ENCODE measurements around the gene EPG5.

The EPG5 gene

GRCh38 chr18:45861926-45862325 is 105.2 kb downstream of the EPG5 start:
- H3K27ac ChIP-seq (ENCODE audit: low read depth, low read length) = no peak overlapping the region
- no peak overlapping the region for H4K91ac ChIP-seq (ENCODE audit: low read depth, low read length)
- H3K79me1 ChIP-seq (ENCODE audit: low read length) = no peaks in the 10 kb centered on the region
- no peaks in the 10 kb centered on the region for H3K9me3 ChIP-seq (ENCODE audit: insufficient read depth, low read depth, low read length)
- no peak overlapping the region for H3K4ac ChIP-seq (ENCODE audit: low read depth, low read length)
- H4K12ac ChIP-seq (ENCODE audit: low read depth, low read length) = no peak overlapping the region
- no peaks in the 10 kb centered on the region for H3K27me3 ChIP-seq (ENCODE audit: insufficient read depth, low read length)
- no peak overlapping the region for H2AFZ ChIP-seq (ENCODE audit: insufficient read depth, low read length, poor library complexity)
- no peak overlapping the region for H4K8ac ChIP-seq (ENCODE audit: low read depth, low read length)
- H3K23ac ChIP-seq (ENCODE audit: low read length) = no peak overlapping the region
- no peak overlapping the region for H3K9ac ChIP-seq (ENCODE audit: low read length)
- no peak overlapping the region for H3K4me2 ChIP-seq (ENCODE audit: low read length)
- peaks cover 0 to 6% of the 10 kb centered on the region in 2 experiments for H3K4me1 ChIP-seq (ENCODE audit: control insufficient read depth in 1 of 2, insufficient read depth in 2 of 2, low read length in 2 of 2)
- no peak overlapping the region for H2BK5ac ChIP-seq (ENCODE audit: low read depth, low read length, poor library complexity)
- no peak overlapping the region for H2AK5ac ChIP-seq (ENCODE audit: low read length)
- H3K18ac ChIP-seq (ENCODE audit: low read length) = no peak overlapping the region
- no peak overlapping the region for H2BK12ac ChIP-seq (ENCODE audit: low read length)
- H2BK120ac ChIP-seq (ENCODE audit: insufficient read depth, low read length, poor library complexity) = no peak overlapping the region
- no CpG with 5 or more reads among the region's 1 CpG for WGBS (ENCODE audit: extremely low coverage, insufficient coverage, insufficient read length)
- no peaks in the 10 kb centered on the region for H3K79me2 ChIP-seq (ENCODE audit: control insufficient read depth, insufficient read depth, low read length, poor library complexity)
- peaks cover 13 to 38% of the 10 kb centered on the region in 2 experiments for H3K36me3 ChIP-seq (ENCODE audit: control insufficient read depth in 1 of 2, insufficient read depth in 2 of 2, low read length in 2 of 2)
- H3K4me3 ChIP-seq (ENCODE audit: low read depth, low read length) = no peak overlapping the region
- no peak for DNase-seq
- no peak overlapping the region for H3K14ac ChIP-seq (ENCODE audit: low read length)

- Histone ChIP-seq H3K79me2 (ENCODE audit: control insufficient read depth, insufficient read depth, low read length, poor library complexity) (no peaks in the 10 kb centered on the region), H3K23ac (ENCODE audit: low read length) (no peak overlapping the region), H3K4me3 (ENCODE audit: low read depth, low read length) (no peak overlapping the region), H3K18ac (ENCODE audit: low read length) (no peak overlapping the region), H3K27ac (ENCODE audit: low read depth, low read length) (no peak overlapping the region), H3K4me2 (ENCODE audit: low read length) (no peak overlapping the region), H3K9ac (ENCODE audit: low read length) (no peak overlapping the region), H2AK5ac (ENCODE audit: low read length) (no peak overlapping the region), H3K79me1 (ENCODE audit: low read length) (no peaks in the 10 kb centered on the region), H2AFZ (ENCODE audit: insufficient read depth, low read length, poor library complexity) (no peak overlapping the region), H4K12ac (ENCODE audit: low read depth, low read length) (no peak overlapping the region), H3K14ac (ENCODE audit: low read length) (no peak overlapping the region), H4K91ac (ENCODE audit: low read depth, low read length) (no peak overlapping the region), H4K8ac (ENCODE audit: low read depth, low read length) (no peak overlapping the region), H3K9me3 (ENCODE audit: insufficient read depth, low read depth, low read length) (no peaks in the 10 kb centered on the region), H3K4ac (ENCODE audit: low read depth, low read length) (no peak overlapping the region), H2BK120ac (ENCODE audit: insufficient read depth, low read length, poor library complexity) (no peak overlapping the region), H3K36me3 (ENCODE audit: control insufficient read depth in 1 of 2, insufficient read depth in 2 of 2, low read length in 2 of 2) (peaks cover 13 to 33% of the 10 kb centered on the region in 2 experiments), H3K27me3 (ENCODE audit: insufficient read depth, low read length) (no peaks in the 10 kb centered on the region), H3K4me1 (ENCODE audit: control insufficient read depth in 1 of 2, insufficient read depth in 2 of 2, low read length in 2 of 2) (peaks cover 0 to 6% of the 10 kb centered on the region in 2 experiments), H2BK12ac (ENCODE audit: low read length) (no peak overlapping the region), H2BK5ac (ENCODE audit: low read depth, low read length, poor library complexity) (no peak overlapping the region)
- no CpG with 5 or more reads among the region's 3 CpGs for WGBS (ENCODE audit: extremely low coverage, insufficient coverage, insufficient read length)
- DNase-seq = no peak
Measured at GRCh38 chr18:45860971-45861370, 106.2 kb downstream of the EPG5 start.

- Histone ChIP-seq H3K27ac (ENCODE audit: low read depth, low read length) (no peak overlapping the region), H3K4me1 (ENCODE audit: control insufficient read depth in 1 of 2, insufficient read depth in 2 of 2, low read length in 2 of 2) (peaks cover 0 to 6% of the 10 kb centered on the region in 2 experiments), H2AK5ac (ENCODE audit: low read length) (no peak overlapping the region), H3K9me3 (ENCODE audit: insufficient read depth, low read depth, low read length) (no peaks in the 10 kb centered on the region), H3K27me3 (ENCODE audit: insufficient read depth, low read length) (no peaks in the 10 kb centered on the region), H3K4me3 (ENCODE audit: low read depth, low read length) (no peak overlapping the region), H2BK120ac (ENCODE audit: insufficient read depth, low read length, poor library complexity) (no peak overlapping the region), H3K79me1 (ENCODE audit: low read length) (no peaks in the 10 kb centered on the region), H3K9ac (ENCODE audit: low read length) (no peak overlapping the region), H2BK12ac (ENCODE audit: low read length) (no peak overlapping the region), H3K23ac (ENCODE audit: low read length) (no peak overlapping the region), H4K12ac (ENCODE audit: low read depth, low read length) (no peak overlapping the region), H3K4ac (ENCODE audit: low read depth, low read length) (no peak overlapping the region), H3K79me2 (ENCODE audit: control insufficient read depth, insufficient read depth, low read length, poor library complexity) (no peaks in the 10 kb centered on the region), H3K18ac (ENCODE audit: low read length) (no peak overlapping the region), H3K36me3 (ENCODE audit: control insufficient read depth in 1 of 2, insufficient read depth in 2 of 2, low read length in 2 of 2) (peaks cover 13 to 31% of the 10 kb centered on the region in 2 experiments), H4K8ac (ENCODE audit: low read depth, low read length) (no peak overlapping the region), H4K91ac (ENCODE audit: low read depth, low read length) (no peak overlapping the region), H2BK5ac (ENCODE audit: low read depth, low read length, poor library complexity) (no peak overlapping the region), H2AFZ (ENCODE audit: insufficient read depth, low read length, poor library complexity) (no peak overlapping the region), H3K14ac (ENCODE audit: low read length) (no peak overlapping the region), H3K4me2 (ENCODE audit: low read length) (no peak overlapping the region)
- WGBS (ENCODE audit: extremely low coverage, insufficient coverage, insufficient read length) = no CpG with 5 or more reads among the region's 4 CpGs
- no peak for DNase-seq
Measured at GRCh38 chr18:45860492-45860891, 106.6 kb downstream of the EPG5 start.

GRCh38 chr18:45859334-45859733 is 107.8 kb downstream of the EPG5 start:
- no CpG with 5 or more reads among the region's 3 CpGs for WGBS (ENCODE audit: extremely low coverage, insufficient coverage, insufficient read length)
- Histone ChIP-seq H3K79me2 (ENCODE audit: control insufficient read depth, insufficient read depth, low read length, poor library complexity) (no peaks in the 10 kb centered on the region), H3K4me2 (ENCODE audit: low read length) (no peak overlapping the region), H3K23ac (ENCODE audit: low read length) (no peak overlapping the region), H2AFZ (ENCODE audit: insufficient read depth, low read length, poor library complexity) (no peak overlapping the region), H3K79me1 (ENCODE audit: low read length) (no peaks in the 10 kb centered on the region), H3K9ac (ENCODE audit: low read length) (no peak overlapping the region), H4K12ac (ENCODE audit: low read depth, low read length) (no peak overlapping the region), H4K91ac (ENCODE audit: low read depth, low read length) (no peak overlapping the region), H2AK5ac (ENCODE audit: low read length) (no peak overlapping the region), H3K4me1 (ENCODE audit: control insufficient read depth in 1 of 2, insufficient read depth in 2 of 2, low read length in 2 of 2) (peaks cover 0 to 6% of the 10 kb centered on the region in 2 experiments), H2BK5ac (ENCODE audit: low read depth, low read length, poor library complexity) (no peak overlapping the region), H3K18ac (ENCODE audit: low read length) (no peak overlapping the region), H2BK12ac (ENCODE audit: low read length) (no peak overlapping the region), H3K14ac (ENCODE audit: low read length) (no peak overlapping the region), H3K4ac (ENCODE audit: low read depth, low read length) (no peak overlapping the region), H4K8ac (ENCODE audit: low read depth, low read length) (no peak overlapping the region), H3K27ac (ENCODE audit: low read depth, low read length) (no peak overlapping the region), H3K27me3 (ENCODE audit: insufficient read depth, low read length) (no peaks in the 10 kb centered on the region), H3K9me3 (ENCODE audit: insufficient read depth, low read depth, low read length) (no peaks in the 10 kb centered on the region), H2BK120ac (ENCODE audit: insufficient read depth, low read length, poor library complexity) (no peak overlapping the region), H3K36me3 (ENCODE audit: control insufficient read depth in 1 of 2, insufficient read depth in 2 of 2, low read length in 2 of 2) (peaks cover 15 to 29% of the 10 kb centered on the region in 2 experiments), H3K4me3 (ENCODE audit: low read depth, low read length) (no peak overlapping the region)
- DNase-seq = no peak

Data from trophoblast cell (in vitro differentiated cells and primary cell).